ENCODE data around the gene TRMT44. TPM values are rescaled to one million over a fixed set of nuclear protein-coding genes. Genes with fewer than 3 reads are reported as not detected.

Gene TRMT44
- total RNA-seq, 4 donors from 2014 or later: 36.4 to 56.4 (median 43.9) TPM

- TF ChIP-seq POLR2A (IDR thresholded peaks at IDR 0.05) (no peak), CTCF (IDR thresholded peaks at IDR 0.05) (no peak)
- no peak for DNase-seq
- H3K36me3 ChIP-seq: no peaks in the 10 kb centered on the region
- H3K27me3 ChIP-seq: no peaks in the 10 kb centered on the region
- 29 to 50% methylated on average over 12 of the region's 12 CpGs for WGBS, 2 donors
- H3K4me1 ChIP-seq: peaks cover 54 to 61% of the 10 kb centered on the region in 2 donors
- peak overlapping the region in 2 of 3 donors; percentile 80 to 97 for H3K4me3 ChIP-seq (replicated peaks in 1 of 3)
- intact Hi-C loops (cut with DNase I): no loop called here
- no peaks in the 10 kb centered on the region for H3K9me3 ChIP-seq
- peak overlapping the region; percentile 64 to 90 (median 77) for H3K27ac ChIP-seq
Measured at GRCh38 chr4:8439914-8440491, 574 bp upstream of the TRMT44 start.

- DNase-seq: no peak
- peaks cover 45 to 48% of the 10 kb centered on the region in 2 donors for H3K4me1 ChIP-seq
- intact Hi-C loops (cut with DNase I): no loop called here
- no peak overlapping the region for H3K27ac ChIP-seq
- H3K27me3 ChIP-seq: no peaks in the 10 kb centered on the region
- no peaks in the 10 kb centered on the region for H3K9me3 ChIP-seq
- peak overlapping the region; percentile 80 to 97 (median 87) for H3K4me3 ChIP-seq (replicated peaks in 1 of 3)
- 51 to 55% methylated on average over 17 of the region's 17 CpGs for WGBS, 2 donors
- TF ChIP-seq POLR2A (IDR thresholded peaks at IDR 0.05) (no peak), CTCF (IDR thresholded peaks at IDR 0.05) (no peak)
- no peaks in the 10 kb centered on the region for H3K36me3 ChIP-seq
Measured at GRCh38 chr4:8441499-8442091, 1.0 kb downstream of the TRMT44 start.

GRCh38 chr4:8442596-8443358 lies 2.2 kb downstream of the TRMT44 start:
- no peak for DNase-seq
- no peak overlapping the region for H3K4me3 ChIP-seq (replicated peaks in 1 of 3)
- no peak overlapping the region for H3K27ac ChIP-seq
- TF ChIP-seq POLR2A (IDR thresholded peaks at IDR 0.05) (no peak), CTCF (IDR thresholded peaks at IDR 0.05) (no peak)
- intact Hi-C loops (cut with DNase I): no loop called here
- H3K9me3 ChIP-seq: no peaks in the 10 kb centered on the region
- no peaks in the 10 kb centered on the region for H3K36me3 ChIP-seq
- WGBS, 2 donors: 82 to 83% methylated on average over 10 of the region's 10 CpGs
- no peaks in the 10 kb centered on the region for H3K27me3 ChIP-seq
- peaks cover 36 to 37% of the 10 kb centered on the region in 2 donors for H3K4me1 ChIP-seq

GRCh38 chr4:8443801-8444200 lies 3.2 kb downstream of the TRMT44 start:
- Histone ChIP-seq H3K27ac (no peak overlapping the region), H3K27me3 (no peaks in the 10 kb centered on the region), H3K9me3 (no peaks in the 10 kb centered on the region), H3K36me3 (peaks cover 0 to 3% of the 10 kb centered on the region in 2 donors), H3K4me3 (replicated peaks in 1 of 3) (no peak overlapping the region), H3K4me1 (peaks cover 29 to 30% of the 10 kb centered on the region in 2 donors)
- DNase-seq: no peak
- TF ChIP-seq CTCF (IDR thresholded peaks at IDR 0.05) (no peak), POLR2A (IDR thresholded peaks at IDR 0.05) (no peak)
- intact Hi-C loops (cut with DNase I): no loop called here
- 76 to 77% methylated on average over 6 of the region's 6 CpGs for WGBS, 2 donors

GRCh38 chr4:8446122-8446521 lies 5.5 kb downstream of the TRMT44 start:
- Histone ChIP-seq H3K9me3 (no peaks in the 10 kb centered on the region), H3K4me1 (peaks cover 20% of the 10 kb centered on the region in 2 donors), H3K27ac (no peak overlapping the region), H3K4me3 (replicated peaks in 1 of 3) (no peak overlapping the region), H3K36me3 (peaks cover 0 to 12% of the 10 kb centered on the region in 2 donors), H3K27me3 (no peaks in the 10 kb centered on the region)
- 81 to 82% methylated on average over 3 of the region's 3 CpGs for WGBS, 2 donors
- no peak for DNase-seq
- intact Hi-C loops (cut with DNase I): no loop called here
- TF ChIP-seq CTCF (IDR thresholded peaks at IDR 0.05) (no peak), POLR2A (IDR thresholded peaks at IDR 0.05) (no peak)

All from thyroid gland (tissue), 4 donors.